Activated CD8-positive, alpha-beta memory T cell treated with anti-CD3 and anti-CD28 coated beads, Interleukin-2, amount 50 U/mL, for 1 hour (primary cell): Measurements from ENCODE around the gene HOXA13.

ENCODE experiments used
- DNase-seq: peaks from one replicate; pipeline ENCODE4 v3.0.0-alpha.2; 2020; ENCODE audit errors: extremely low read depth

The HOXA13 gene

DNA sequence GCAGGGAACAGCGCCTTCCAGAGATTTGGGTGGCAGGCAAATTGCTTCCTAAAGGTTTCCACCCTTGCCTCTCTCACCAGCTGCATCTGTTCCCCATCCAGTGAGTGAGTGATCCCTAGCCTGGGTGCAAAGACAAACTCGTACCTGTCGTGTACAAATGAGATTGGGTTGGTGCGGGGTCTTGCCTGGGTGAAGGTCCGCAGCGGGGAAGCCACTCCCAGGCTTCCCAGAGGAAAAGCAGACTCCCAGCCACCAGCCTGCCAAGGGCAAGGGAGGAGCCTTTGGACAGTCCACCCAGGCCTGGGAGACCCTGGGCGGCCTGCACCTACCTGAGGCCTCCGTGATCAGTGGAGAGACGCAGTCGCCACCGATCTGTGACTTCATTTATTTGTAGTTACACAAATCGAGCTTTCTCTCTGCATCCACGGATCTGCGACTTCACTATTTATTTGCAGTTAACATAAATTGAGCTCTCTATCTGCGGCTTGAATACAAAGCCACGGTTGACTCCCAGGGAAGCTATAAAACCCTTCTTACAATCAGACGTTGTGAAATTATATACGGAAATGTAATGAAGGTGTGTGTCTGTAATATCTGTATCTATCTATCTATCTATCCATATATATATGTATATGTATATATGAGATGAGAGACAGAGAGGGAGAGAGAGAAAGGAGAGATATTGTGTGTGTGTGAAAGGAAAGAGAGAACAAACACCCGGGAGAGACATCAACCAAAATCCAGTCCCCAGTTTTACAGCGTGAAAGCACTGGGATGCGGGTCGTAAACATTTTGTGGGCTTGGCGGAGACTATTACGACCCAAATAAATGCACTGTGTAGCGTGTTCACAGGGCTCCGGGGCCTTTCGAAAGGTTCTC, 40.4 kb downstream of the HOXA13 start:
- no peak for DNase-seq

GRCh38 chr7:27158436-27159265, 41.2 kb downstream of the HOXA13 start:
- no peak for DNase-seq

DNA sequence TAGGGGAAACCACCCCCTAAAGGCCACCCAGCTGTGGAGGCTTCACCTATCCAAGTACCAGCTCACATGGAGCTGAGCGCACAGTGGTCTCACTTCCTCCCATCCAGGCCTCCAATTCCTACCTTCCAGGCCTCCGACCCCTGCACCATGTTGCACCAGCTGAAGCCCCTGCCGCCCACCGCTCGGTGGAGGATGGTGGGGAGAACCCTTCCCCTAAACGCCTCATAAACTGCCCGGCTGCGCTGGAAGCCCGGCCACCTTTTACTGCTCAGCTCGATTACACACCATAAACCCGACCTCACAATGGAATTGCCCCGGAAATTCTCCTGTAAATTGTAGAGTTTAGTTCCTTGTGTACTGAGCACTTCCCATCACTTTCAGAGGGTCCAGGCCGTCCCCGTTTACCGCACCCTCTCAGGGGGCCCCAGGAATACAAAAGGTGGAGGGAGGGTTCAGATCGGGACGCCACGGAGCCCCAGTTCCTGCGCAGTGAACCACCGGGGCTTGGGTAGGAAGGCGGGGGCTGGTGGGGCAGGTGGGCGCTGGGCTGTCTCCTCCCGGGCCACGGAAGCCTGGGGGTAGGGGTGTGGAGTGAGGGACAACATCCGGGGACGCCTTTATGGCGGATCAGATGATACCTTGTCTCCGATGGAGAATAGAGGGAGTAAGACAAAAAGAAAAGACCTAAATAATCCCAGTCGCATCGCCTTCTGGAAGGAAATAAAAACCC, 42.0 kb downstream of the HOXA13 start:
- DNase-seq = no peak

DNA sequence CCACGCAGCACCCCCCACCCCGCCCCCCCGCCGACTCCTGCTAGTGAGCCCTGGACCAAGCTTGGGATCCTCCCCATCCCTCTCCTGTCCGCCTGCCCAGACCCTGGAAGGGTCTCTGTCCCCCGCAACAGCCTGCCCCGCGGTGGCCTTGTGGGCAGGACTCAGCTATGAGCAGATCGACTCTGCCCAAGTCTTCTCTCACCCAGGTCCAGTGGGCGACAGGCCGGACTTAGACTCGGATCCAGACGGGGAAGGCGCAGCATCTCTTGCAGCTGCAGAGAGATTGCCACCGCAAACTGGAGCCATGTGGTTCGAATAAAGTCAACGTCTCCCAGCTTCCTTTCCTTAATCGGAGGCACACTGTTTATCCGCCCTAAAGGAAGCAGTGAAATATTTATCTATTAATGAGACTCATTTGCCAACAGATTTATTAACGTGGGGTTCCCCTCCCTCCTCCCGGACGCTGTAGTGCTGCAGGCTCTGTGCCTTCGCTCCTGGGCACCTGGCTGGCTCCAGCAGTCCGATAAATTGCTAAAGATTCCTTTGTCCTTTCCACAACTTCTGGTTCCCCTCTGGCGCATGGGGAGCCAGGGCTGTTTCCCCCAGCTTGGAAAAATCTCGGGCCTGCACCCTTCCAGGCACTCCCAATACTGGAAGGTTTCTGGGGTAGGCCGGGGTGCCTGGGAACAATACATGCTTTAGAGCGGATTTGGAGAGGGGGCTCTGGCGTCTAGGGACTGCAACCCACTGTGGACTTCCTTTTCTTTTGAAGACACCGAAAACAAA, 42.8 kb downstream of the HOXA13 start:
- DNase-seq = no peak

DNA sequence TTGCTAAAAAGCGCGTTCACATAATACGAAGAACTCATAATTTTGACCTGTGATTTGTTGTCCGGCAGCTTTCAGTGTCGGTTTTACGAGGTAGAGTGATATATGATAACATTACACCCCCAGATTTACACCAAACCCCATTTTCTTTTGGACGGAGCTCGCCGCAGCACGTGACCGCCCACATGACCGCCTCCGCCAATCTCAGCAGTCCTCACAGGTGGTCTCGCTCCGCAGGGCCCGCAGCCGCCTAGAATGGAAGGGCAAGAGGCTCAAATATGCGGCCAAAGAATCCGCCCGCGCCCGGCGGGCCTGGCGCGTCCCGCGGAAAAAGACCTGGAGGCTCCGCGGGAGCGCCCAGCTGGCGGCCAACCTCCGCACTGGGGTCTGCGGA, 43.4 kb downstream of the HOXA13 start, which contains the start of gene HOXA7:
Gene HOXA7, minus strand, starts transcription at position 168 of the 391 bp plus-strand sequence. Its CDS starts 130 bp downstream, at position 38.
- DNase-seq = no peak

DNA sequence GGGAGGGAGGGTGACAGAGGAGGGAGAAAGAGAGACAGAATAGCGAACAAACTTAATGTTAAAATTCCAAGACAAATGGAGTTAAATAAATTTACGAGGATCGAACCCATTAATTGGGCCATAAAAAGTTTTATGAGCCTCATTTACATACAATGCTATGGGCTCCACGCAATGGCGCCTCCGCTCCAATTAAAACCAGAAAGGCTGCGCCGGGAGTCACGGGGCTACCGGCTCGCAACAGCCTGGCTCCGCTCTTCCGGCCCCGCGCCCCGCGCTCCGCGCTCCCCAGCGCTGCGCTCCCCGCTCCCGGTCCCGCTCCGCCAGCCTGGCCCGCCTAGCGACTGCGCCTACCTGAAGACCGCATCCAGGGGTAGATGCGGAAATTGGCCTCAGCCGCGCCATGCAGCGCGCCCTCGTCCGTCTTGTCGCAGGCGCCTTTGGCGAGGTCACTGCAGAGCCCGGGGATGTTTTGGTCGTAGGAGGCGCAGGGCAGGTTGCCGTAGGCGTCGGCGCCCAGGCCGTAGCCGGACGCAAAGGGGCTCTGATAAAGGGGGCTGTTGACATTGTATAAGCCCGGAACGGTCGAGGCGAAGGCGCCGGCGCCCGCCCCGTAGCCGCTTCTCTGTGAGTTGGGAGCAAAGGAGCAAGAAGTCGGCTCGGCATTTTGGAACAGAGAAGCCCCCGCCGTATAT, 43.9 kb downstream of the HOXA13 start:
- no peak for DNase-seq

DNA sequence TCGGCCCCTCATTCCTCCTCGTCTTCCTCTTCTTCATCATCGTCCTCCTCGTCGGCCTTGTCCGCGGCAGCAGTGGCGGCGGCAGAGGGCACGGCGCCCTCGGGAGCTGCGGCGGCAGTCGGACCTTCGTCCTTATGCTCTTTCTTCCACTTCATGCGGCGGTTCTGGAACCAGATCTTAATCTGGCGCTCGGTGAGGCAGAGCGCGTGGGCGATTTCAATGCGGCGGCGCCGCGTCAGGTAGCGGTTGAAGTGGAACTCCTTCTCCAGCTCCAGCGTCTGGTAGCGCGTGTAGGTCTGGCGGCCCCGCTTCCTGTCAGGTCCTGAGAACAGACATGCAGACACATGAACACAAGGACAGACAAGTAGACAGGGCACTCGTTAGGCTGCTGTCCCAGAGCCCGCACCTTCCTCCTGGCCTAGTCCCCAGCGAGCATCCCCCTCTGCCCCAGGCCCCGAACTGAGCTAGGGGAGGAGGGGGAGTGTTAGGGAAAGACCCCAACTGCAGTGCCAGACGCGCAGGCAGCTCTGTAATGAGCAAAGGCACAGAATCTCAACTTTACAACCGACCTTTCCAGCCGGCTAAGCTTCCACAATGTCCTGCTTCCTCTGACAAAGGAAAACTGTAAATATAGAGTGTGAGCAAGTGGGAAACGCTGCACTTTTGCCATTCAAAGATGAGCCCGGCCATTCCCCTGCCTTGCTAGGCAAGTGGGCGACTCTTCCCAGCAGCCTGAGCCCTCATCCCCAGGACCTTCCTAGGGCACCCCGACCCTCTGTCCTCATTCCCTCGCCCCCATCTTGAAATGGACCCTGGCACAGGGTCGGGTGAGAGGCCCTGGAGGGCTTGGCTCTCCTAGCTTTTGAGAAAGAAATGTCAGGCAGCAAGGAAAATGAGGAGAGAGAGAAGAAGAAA, 44.7 kb downstream of the HOXA13 start:
- no peak for DNase-seq

DNA sequence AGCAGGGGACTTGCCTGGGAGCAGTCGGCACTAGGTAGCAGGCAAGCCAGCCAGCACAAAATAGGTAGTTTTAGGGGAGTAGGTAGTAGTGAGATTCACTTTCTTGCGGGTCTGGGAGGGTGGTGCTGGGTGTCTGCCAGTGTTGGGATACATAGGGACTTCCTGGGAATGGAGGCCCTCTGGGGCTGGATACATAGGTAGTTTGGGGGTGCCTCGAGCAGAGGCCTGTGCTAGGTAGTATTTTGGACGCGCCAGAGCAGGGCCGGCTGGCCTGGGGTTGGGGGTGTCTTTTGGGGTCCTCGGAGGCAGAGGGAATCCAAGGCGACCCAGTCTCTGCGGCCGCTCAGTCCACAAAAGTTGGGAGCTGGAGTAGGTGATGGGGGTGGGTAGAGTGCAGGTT, 45.5 kb downstream of the HOXA13 start:
- no peak for DNase-seq

DNA sequence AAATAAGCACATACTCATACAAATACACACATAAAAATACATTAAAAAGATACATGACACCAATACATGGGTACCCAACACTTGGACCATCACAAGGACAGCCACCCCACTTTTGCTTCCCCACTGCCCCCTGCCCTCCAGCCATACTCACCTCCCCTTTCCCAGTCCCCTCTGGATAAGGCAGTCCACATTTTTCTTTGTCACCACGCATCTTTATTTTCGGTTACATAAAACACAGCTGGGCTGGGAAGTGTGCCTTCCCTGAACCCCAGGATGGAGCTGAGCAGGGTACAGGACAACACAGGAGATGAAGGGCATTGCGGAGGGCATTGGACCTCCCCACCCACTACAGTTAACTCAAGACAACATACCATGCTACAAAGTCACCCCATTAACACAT, 46.4 kb downstream of the HOXA13 start:
- DNase-seq = no peak

GRCh38 chr7:27152816-27153442, 47.0 kb downstream of the HOXA13 start:
- no peak for DNase-seq

DNA sequence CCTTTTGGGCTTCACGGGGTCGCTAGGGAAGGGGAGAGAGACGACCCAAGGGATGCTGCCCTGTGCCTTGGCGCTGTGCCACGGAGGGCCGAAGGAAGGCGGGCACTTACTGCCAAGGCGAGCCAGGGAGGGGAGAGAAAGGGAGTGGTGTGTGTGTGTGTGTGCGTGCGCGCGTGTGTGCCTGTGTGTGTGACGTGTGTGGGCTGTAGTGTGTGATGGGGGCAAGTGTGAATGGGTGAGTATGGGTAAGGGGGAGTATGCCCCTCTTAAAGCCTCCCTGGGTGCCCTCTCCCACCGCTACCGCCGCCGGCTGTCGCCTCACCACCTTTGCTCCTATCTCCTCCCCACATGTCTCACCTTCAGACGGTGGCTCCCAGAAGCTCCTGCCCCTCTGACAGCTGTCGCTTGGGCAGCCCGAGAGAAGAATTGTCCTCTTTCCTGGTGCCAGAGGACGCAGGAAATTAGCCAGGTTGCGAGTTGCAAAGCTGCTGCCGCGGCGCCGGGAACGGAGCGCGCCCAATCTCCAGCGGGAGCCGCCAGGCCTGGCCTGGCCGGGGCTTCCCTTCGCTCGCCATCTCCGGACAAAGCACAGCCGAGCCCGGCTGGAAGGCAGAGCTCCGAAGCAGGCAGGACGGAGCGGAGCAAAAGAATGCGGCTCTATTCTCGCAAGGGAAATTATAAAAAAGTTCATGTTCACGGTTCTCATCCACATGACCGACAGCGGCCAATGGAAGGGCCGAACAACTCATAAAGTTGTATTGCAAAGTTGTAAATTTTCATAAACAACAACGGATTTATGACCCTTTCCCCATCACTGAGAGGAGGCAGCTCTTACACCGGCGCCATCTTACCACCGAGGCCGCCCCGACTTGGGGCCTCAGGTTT, 47.7 kb downstream of the HOXA13 start, which contains the start of gene HOXA3:
Gene HOXA3, minus strand, starts transcription at position 653 of the 885 bp plus-strand sequence. CDS start 41,943 bp downstream, outside the sequence.
- DNase-seq = no peak

DNA sequence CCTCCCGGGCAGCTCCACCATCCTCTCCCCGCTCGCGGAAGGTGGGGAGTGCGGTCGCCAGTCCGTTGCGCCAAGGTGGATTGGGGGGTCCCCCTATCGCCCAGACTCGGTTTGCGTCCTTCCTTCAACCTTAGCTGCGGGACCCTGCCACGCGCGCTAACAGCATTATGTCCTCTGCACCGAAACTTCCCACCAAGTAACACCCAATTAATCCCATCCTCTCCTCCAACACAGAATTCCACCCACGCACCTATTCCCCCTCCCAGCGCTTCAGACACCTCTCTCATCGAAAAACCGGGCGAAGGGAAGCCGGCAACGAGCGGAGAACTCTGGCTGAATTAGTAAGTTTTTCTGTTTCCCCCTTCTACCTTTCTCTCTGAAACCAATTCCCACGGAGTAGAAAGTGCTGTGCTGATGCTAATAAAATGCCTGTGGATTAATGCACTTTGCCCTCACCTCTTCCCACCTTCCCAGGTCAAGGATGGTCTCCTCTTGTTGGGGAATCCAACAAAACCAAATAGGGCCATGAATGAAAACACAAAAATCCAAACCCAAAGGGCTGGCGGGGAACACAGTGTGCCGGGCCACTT, 48.5 kb downstream of the HOXA13 start:
- DNase-seq = no peak

- DNase-seq = no peak
Measured at GRCh38 chr7:27150568-27151340, 49.1 kb downstream of the HOXA13 start.

- DNase-seq = no peak
Measured at GRCh38 chr7:27149842-27150567, 49.9 kb downstream of the HOXA13 start.

DNA sequence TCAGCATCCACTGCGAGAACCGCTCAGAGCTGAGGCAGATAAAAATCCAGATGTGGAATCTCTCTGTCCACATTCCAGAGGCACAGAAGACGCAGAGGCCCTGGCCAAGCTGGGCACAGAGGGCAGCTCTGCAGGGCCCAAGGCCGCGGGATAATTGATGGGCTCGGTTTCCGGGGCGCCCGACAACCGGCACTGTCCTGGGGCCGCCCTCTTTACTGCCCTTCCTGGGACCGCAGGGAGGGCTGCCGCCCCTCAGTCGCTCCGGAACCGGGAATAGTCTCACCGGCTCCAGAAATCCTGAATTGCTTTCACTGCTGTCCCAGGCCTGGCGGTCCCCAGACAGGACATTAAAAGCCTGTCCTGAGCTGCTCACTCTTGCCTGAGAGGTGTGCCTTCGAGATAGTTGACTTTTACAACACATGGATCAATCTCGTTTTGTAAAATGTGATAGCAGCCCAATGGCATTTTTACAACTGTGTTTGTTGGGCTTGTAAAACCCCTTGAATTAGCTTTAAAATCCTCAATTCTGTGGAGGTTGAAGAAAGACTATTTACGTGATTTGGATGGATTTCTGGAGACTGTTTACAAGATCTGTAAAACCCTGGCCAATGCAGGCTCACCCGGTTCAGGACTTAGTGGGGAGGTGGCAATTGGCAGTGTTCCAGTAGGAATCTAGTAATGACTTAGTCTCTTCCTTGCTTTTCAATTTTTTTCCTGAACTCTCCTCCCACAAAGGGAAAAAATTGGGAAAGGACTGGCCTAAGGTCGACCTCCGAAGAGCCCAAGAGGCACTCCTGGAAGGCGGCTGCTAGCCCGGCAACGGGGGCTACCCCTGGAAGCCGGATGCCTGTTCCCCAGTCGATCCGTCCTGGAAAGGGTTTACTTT, 50.9 kb downstream of the HOXA13 start:
- DNase-seq = no peak
